HCT116 (cell line): ENCODE measurements around the gene TPD52L1. TPM values are rescaled to one million over a fixed set of nuclear protein-coding genes. Genes with fewer than 3 reads are reported as not detected.

ENCODE experiments used
- ATAC-seq: fragments of 200-7000 bp; cut with Tn5 transposase; 2 replicates; pipeline ENCODE4 v1.9.1; 2020; ENCODE audit warnings: mild to moderate bottlenecking, moderate library complexity
- BruUV-seq: library from RNA; stranded (reverse); fragments of 400-500 nt; replicated peaks from 2 replicates; lab custom pipeline; 2021; lab: Mats Ljungman, UMichigan
- CTCF ChIA-PET: fragments of 300-600 bp; sonication (Branson Sonifier 250); formaldehyde crosslinking; loops from one replicate; lab custom pipeline; 2021; ENCODE audit warnings: antibody characterized with exemption; lab: Charles Lee
- POLR2A ChIA-PET: fragments of 300-600, 350-600 bp; sonication (Branson Sonifier 250); formaldehyde crosslinking; loops from one replicate; lab custom pipeline; 2021; ENCODE audit warnings: antibody characterized with exemption; lab: Charles Lee
- RAD21 ChIA-PET, 2 experiments: fragments of 300-600 bp; sonication (Branson Sonifier 250); formaldehyde crosslinking; loops; one replicate each; lab custom pipeline; 2023; ENCODE audit warnings: low total read pairs in 2 of 2; ENCODE audit not compliant: uncharacterized antibody in 2 of 2, unreplicated experiment in 2 of 2, low non-redundant PET in 1 of 2; lab: Charles Lee
- DNase-seq: peaks from one replicate; pipeline ENCODE4 v3.0.0-alpha.2; 2010; ENCODE audit warnings: low read depth, low spot score
- H2AFZ ChIP-seq: fragments of 200-600 bp; shearing (Covaris generic), sonication (generic); 2 replicates; pipeline ENCODE4 v1.6.1; 2017; ENCODE audit warnings: low read depth, mixed run types, mixed read lengths, antibody characterized with exemption, low read length; ENCODE audit not compliant: poor library complexity, severe bottlenecking
- H3K27ac ChIP-seq: 2 replicates; pipeline ENCODE4 v1.5.1; 2012; ENCODE audit warnings: low read depth, low read length
- H3K27me3 ChIP-seq: fragments of 200-600 bp; sonication (generic); 2 replicates; pipeline ENCODE4 v1.6.1; 2016; ENCODE audit warnings: mixed run types, low read length, mixed read lengths; ENCODE audit not compliant: insufficient read depth
- H3K36me3 ChIP-seq, 2 experiments: fragments of 200-500 bp in 1 of 2; fragments of 200-600 bp in 1 of 2; sonication (Bioruptor generic) in 1 of 2; sonication (generic) in 1 of 2; 2 replicates each; pipeline versions ENCODE4 v1.5.1 to v1.6.1; 2014 to 2016; ENCODE audit warnings: low read length in 2 of 2, inconsistent platforms in 1 of 2, mixed read lengths in 1 of 2, mixed run types in 1 of 2; ENCODE audit not compliant: insufficient read depth in 2 of 2, control insufficient read depth in 1 of 2
- H3K4me1 ChIP-seq, 2 experiments: fragments of 200-600 bp in 1 of 2; sonication (generic) in 1 of 2; 2 replicates each; pipeline versions ENCODE4 v1.5.1 to v1.6.1; 2012 to 2017; ENCODE audit warnings: low read length in 2 of 2, inconsistent platforms in 1 of 2, mild to moderate bottlenecking in 1 of 2, mixed read lengths in 1 of 2, mixed run types in 1 of 2, moderate library complexity in 1 of 2; ENCODE audit not compliant: insufficient read depth in 2 of 2, control insufficient read depth in 1 of 2
- H3K4me2 ChIP-seq: fragments of 200-600 bp; sonication (generic); 2 replicates; pipeline ENCODE4 v1.6.1; 2017; ENCODE audit warnings: mixed run types, low read length, mixed read lengths
- H3K4me3 ChIP-seq, 2 experiments: fragments of 200-600 bp in 1 of 2; sonication (generic) in 1 of 2; replicated peaks in 1 of 2; 2 replicates each; pipeline ENCODE4 v1.5.1; 2011 to 2016; ENCODE audit warnings: low read length in 2 of 2, control low read depth in 1 of 2, low read depth in 1 of 2, mild to moderate bottlenecking in 1 of 2, mixed read lengths in 1 of 2, mixed run types in 1 of 2
- H3K79me2 ChIP-seq: fragments of 200-600 bp; sonication (generic); 2 replicates; pipeline ENCODE4 v1.6.1; 2017; ENCODE audit warnings: mild to moderate bottlenecking, mixed run types, low read length, moderate library complexity, mixed read lengths; ENCODE audit not compliant: insufficient read depth
- H3K9ac ChIP-seq: fragments of 200-600 bp; sonication (generic); 2 replicates; pipeline ENCODE4 v1.6.1; 2016; ENCODE audit warnings: low read length, mixed read lengths
- H3K9me2 ChIP-seq: fragments of 200-600 bp; sonication (generic), shearing (Covaris generic); 2 replicates; pipeline ENCODE4 v1.6.1; 2017; ENCODE audit warnings: mixed run types, mild to moderate bottlenecking, moderate library complexity; ENCODE audit not compliant: insufficient read depth
- H3K9me3 ChIP-seq, 2 experiments: fragments of 200-500 bp in 1 of 2; fragments of 200-600 bp in 1 of 2; sonication (Bioruptor generic) in 1 of 2; sonication (generic) in 1 of 2; 2 replicates each; pipeline ENCODE4 v1.6.1; 2014 to 2017; ENCODE audit warnings: low read length in 2 of 2, mixed read lengths in 2 of 2, inconsistent platforms in 1 of 2, low read depth in 1 of 2, mild to moderate bottlenecking in 1 of 2, mixed run types in 1 of 2, moderate library complexity in 1 of 2; ENCODE audit not compliant: control insufficient read depth in 1 of 2, insufficient read depth in 1 of 2
- H4K20me1 ChIP-seq: fragments of 200-600 bp; sonication (generic), shearing (Covaris generic); 2 replicates; pipeline ENCODE4 v1.6.1; 2017; ENCODE audit warnings: mixed run types, mild to moderate bottlenecking, moderate library complexity; ENCODE audit not compliant: insufficient read depth
- CEBPB ChIP-seq: IDR thresholded peaks from 2 replicates; pipeline ENCODE4 v1.6.1; 2012; ENCODE audit warnings: low read depth
- EGR1 ChIP-seq: IDR thresholded peaks from 2 replicates; pipeline ENCODE4 v1.6.1; 2012; ENCODE audit warnings: low read depth
- EZH2phosphoT487 ChIP-seq: fragments of 200-600 bp; IDR thresholded peaks from 2 replicates; pipeline ENCODE4 v1.6.1; 2018; ENCODE audit warnings: antibody characterized with exemption, borderline replicate concordance
- JUND ChIP-seq: IDR thresholded peaks from 2 replicates; pipeline ENCODE4 v1.6.1; 2012
- POLR2AphosphoS5 ChIP-seq: IDR thresholded peaks from 2 replicates; pipeline ENCODE4 v1.6.1; 2011; ENCODE audit warnings: mild to moderate bottlenecking, low read depth, low read length, moderate library complexity
- RAD21 ChIP-seq: IDR thresholded peaks from 2 replicates; pipeline ENCODE4 v1.6.1; 2012; ENCODE audit warnings: low read depth, mild to moderate bottlenecking
- YY1 ChIP-seq: IDR thresholded peaks from 2 replicates; pipeline ENCODE4 v1.6.1; 2011; ENCODE audit warnings: low read length, low read depth, moderate library complexity, mild to moderate bottlenecking; ENCODE audit not compliant: insufficient replicate concordance; ENCODE audit errors: extremely low read depth
- ZNF274 ChIP-seq: fragments of 200-500 bp; sonication (Bioruptor generic); IDR thresholded peaks from 2 replicates; pipeline ENCODE4 v1.6.1; 2014; ENCODE audit warnings: mild to moderate bottlenecking, low read depth, low read length, inconsistent platforms
- intact Hi-C: fragments of 100-400 bp; cut with micrococcal nuclease; formaldehyde crosslinking; loops from 2 replicates; pipeline ENCODE4 v1.10.0; 2022
- total RNA-seq: library from RNA; stranded (reverse); gene quantifications from one replicate; pipeline ENCODE4 v1.2.1, GENCODE V29; 2021; ENCODE audit not compliant: unreplicated experiment
- TF ChIP-seq, protein P1 (sequence below): IDR thresholded peaks from 2 replicates; pipeline ENCODE4 v1.6.1; 2012; ENCODE audit warnings: low read depth
- TF ChIP-seq, protein P2 (sequence below): IDR thresholded peaks from 2 replicates; pipeline ENCODE4 v1.6.1; 2012
- TF ChIP-seq, protein P3 (sequence below), 3 experiments: fragments of 200-600 bp in 1 of 3; sonication (generic) in 1 of 3; IDR thresholded peaks in 2 of 3; conservative IDR thresholded peaks in 1 of 3; 2 replicates each; pipeline ENCODE4 v1.5.1; 2012 to 2017; ENCODE audit warnings: low read depth in 2 of 3, low read length in 2 of 3, antibody characterized with exemption in 1 of 3, borderline replicate concordance in 1 of 3, control low read depth in 1 of 3, mild to moderate bottlenecking in 1 of 3, mixed read lengths in 1 of 3, mixed run types in 1 of 3, moderate library complexity in 1 of 3; ENCODE audit not compliant: insufficient read depth in 1 of 3
- TF ChIP-seq, protein P4 (sequence below): IDR thresholded peaks from 2 replicates; pipeline ENCODE4 v1.6.1; 2011; ENCODE audit warnings: mild to moderate bottlenecking, low read length, moderate library complexity; ENCODE audit not compliant: insufficient replicate concordance; ENCODE audit errors: extremely low read depth

Gene TPD52L1
- total RNA-seq, 1 experiment from 2014 or later, result 64.1 TPM

DNA sequence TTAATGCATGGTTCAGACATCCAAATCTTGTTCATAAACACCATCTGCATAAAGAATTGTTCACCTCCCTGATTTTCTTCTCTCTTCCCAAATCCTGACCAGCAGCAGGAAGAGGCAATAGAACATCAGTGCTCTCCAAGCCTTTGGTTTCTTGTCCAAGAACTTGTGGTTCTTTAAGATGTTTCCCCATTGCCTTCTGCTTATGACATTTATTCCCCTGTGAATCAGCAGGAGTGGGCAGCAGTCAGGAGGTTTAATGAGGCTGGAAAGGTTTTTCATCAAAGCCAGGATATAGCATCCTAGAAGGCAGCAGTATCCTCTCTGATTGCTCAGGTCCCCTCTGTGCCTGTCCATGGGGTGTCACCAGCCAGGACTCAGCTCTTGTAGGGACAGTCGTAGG, 142.9 kb downstream of the TPD52L1 start:
- ATAC-seq, result no peak
- POLR2A ChIA-PET, result no interaction called here
- H3K4me1 ChIP-seq, result peaks cover 0 to 11% of the 10 kb centered on the region in 2 experiments; a peak in 3 of 4 replicates
- no peaks in the 10 kb centered on the region for H3K9me2 ChIP-seq
- TF ChIP-seq POLR2AphosphoS5 (no peak), CEBPB (no peak), YY1 (no peak), JUND (no peak)
- TF ChIP-seq, protein P1, sequence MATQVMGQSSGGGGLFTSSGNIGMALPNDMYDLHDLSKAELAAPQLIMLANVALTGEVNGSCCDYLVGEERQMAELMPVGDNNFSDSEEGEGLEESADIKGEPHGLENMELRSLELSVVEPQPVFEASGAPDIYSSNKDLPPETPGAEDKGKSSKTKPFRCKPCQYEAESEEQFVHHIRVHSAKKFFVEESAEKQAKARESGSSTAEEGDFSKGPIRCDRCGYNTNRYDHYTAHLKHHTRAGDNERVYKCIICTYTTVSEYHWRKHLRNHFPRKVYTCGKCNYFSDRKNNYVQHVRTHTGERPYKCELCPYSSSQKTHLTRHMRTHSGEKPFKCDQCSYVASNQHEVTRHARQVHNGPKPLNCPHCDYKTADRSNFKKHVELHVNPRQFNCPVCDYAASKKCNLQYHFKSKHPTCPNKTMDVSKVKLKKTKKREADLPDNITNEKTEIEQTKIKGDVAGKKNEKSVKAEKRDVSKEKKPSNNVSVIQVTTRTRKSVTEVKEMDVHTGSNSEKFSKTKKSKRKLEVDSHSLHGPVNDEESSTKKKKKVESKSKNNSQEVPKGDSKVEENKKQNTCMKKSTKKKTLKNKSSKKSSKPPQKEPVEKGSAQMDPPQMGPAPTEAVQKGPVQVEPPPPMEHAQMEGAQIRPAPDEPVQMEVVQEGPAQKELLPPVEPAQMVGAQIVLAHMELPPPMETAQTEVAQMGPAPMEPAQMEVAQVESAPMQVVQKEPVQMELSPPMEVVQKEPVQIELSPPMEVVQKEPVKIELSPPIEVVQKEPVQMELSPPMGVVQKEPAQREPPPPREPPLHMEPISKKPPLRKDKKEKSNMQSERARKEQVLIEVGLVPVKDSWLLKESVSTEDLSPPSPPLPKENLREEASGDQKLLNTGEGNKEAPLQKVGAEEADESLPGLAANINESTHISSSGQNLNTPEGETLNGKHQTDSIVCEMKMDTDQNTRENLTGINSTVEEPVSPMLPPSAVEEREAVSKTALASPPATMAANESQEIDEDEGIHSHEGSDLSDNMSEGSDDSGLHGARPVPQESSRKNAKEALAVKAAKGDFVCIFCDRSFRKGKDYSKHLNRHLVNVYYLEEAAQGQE, result no peak
- H3K27ac ChIP-seq, result no peak overlapping the region
- CTCF ChIA-PET, result no interaction called here
- DNase-seq, result no peak
- no TSS peak for BruUV-seq
- H4K20me1 ChIP-seq, result peaks cover 3% of the 10 kb centered on the region; the same call in 1 of the 2 replicates
- H3K9me3 ChIP-seq, result no peaks in the 10 kb centered on the region
- no peak overlapping the region for H2AFZ ChIP-seq
- intact Hi-C loops, result no loop called here
- H3K4me2 ChIP-seq, result no peak overlapping the region
- no peak overlapping the region for H3K4me3 ChIP-seq
- peaks cover 40 to 59% of the 10 kb centered on the region in 2 experiments for H3K36me3 ChIP-seq
- no peaks in the 10 kb centered on the region for H3K27me3 ChIP-seq
- peaks cover 64% of the 10 kb centered on the region for H3K79me2 ChIP-seq
- RAD21 ChIA-PET, result no interaction called here
- no peak overlapping the region for H3K9ac ChIP-seq

DNA sequence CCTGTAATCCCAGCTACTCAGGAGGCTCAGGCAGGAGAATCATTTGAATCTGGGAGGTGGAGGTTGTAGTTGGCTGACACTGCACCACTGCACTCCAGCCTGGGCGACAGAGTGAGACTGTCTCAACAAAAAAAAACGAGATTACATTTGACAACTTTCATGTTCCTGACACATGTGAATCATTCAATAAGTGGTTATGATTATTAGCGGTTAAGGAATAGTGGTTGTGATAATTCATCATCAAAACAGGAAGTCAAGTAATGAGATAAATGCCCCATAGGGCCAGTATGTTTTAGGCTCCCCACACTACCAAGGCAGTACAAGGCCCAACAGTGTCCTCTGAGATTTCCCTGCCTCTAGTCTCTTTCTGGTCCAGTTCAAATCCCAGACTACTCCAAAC, 145.7 kb downstream of the TPD52L1 start:
- ChIA-PET POLR2A (no interaction called here), CTCF (no interaction called here)
- TF ChIP-seq RAD21, result no peak
- TF ChIP-seq, protein P2, sequence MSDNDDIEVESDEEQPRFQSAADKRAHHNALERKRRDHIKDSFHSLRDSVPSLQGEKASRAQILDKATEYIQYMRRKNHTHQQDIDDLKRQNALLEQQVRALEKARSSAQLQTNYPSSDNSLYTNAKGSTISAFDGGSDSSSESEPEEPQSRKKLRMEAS, result no peak
- no peak for TF ChIP-seq JUND
- TF ChIP-seq EGR1, result no peak
- no peak for TF ChIP-seq YY1
- TF ChIP-seq ZNF274, result no peak
- TF ChIP-seq, protein P3, sequence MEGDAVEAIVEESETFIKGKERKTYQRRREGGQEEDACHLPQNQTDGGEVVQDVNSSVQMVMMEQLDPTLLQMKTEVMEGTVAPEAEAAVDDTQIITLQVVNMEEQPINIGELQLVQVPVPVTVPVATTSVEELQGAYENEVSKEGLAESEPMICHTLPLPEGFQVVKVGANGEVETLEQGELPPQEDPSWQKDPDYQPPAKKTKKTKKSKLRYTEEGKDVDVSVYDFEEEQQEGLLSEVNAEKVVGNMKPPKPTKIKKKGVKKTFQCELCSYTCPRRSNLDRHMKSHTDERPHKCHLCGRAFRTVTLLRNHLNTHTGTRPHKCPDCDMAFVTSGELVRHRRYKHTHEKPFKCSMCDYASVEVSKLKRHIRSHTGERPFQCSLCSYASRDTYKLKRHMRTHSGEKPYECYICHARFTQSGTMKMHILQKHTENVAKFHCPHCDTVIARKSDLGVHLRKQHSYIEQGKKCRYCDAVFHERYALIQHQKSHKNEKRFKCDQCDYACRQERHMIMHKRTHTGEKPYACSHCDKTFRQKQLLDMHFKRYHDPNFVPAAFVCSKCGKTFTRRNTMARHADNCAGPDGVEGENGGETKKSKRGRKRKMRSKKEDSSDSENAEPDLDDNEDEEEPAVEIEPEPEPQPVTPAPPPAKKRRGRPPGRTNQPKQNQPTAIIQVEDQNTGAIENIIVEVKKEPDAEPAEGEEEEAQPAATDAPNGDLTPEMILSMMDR (IDR thresholded peaks at IDR 0.05 in 2 of 3, conservative IDR thresholded peaks at IDR 0.05 in 1 of 3; ENCODE audit: borderline replicate concordance in 1 of 3, insufficient read depth in 1 of 3, low read depth in 2 of 3, low read length in 2 of 3), result no peak
- TF ChIP-seq, protein P4, sequence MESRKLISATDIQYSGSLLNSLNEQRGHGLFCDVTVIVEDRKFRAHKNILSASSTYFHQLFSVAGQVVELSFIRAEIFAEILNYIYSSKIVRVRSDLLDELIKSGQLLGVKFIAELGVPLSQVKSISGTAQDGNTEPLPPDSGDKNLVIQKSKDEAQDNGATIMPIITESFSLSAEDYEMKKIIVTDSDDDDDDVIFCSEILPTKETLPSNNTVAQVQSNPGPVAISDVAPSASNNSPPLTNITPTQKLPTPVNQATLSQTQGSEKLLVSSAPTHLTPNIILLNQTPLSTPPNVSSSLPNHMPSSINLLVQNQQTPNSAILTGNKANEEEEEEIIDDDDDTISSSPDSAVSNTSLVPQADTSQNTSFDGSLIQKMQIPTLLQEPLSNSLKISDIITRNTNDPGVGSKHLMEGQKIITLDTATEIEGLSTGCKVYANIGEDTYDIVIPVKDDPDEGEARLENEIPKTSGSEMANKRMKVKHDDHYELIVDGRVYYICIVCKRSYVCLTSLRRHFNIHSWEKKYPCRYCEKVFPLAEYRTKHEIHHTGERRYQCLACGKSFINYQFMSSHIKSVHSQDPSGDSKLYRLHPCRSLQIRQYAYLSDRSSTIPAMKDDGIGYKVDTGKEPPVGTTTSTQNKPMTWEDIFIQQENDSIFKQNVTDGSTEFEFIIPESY, result no peak
- TF ChIP-seq EZH2phosphoT487, result no peak

More for the DNA sequence above, 145.7 kb downstream of the TPD52L1 start:
- Histone ChIP-seq H3K27ac (no peak overlapping the region), H3K9me3 (no peaks in the 10 kb centered on the region), H3K9ac (no peak overlapping the region), H3K4me3 (no peak overlapping the region), H3K4me2 (no peak overlapping the region), H3K36me3 (peaks cover 31 to 50% of the 10 kb centered on the region in 2 experiments), H4K20me1 (peaks cover 3% of the 10 kb centered on the region; the same call in 1 of the 2 replicates), H3K4me1 (peaks cover 0 to 16% of the 10 kb centered on the region in 2 experiments; a peak in 3 of 4 replicates), H3K79me2 (peaks cover 56% of the 10 kb centered on the region), H3K27me3 (no peaks in the 10 kb centered on the region), H3K9me2 (no peaks in the 10 kb centered on the region), H2AFZ (no peak overlapping the region)
- DNase-seq (no peak), ATAC-seq (no peak)
- intact Hi-C loops, result no loop called here
- no TSS peak for BruUV-seq
- RAD21 ChIA-PET, result no interaction called here
